BJ (cell line): Measurements from ENCODE around the gene CHI3L1. TPM values are rescaled to one million over a fixed set of nuclear protein-coding genes. Genes with fewer than 3 reads are reported as not detected.

Source experiments
- CTCF ChIA-PET: fragments of 350-600 bp; formaldehyde crosslinking; extraction: SDS; loops from one replicate; lab custom pipeline; 2021; ENCODE audit warnings: antibody characterized with exemption, inconsistent platforms; lab: Yijun Ruan, JAX
- POLR2A ChIA-PET: fragments of 300-600 bp; sonication (Branson Sonifier 250); formaldehyde crosslinking; extraction: SDS; loops from one replicate; lab custom pipeline; 2021; ENCODE audit warnings: antibody characterized with exemption; lab: Charles Lee
- DNase-seq: peaks from one replicate; pipeline ENCODE4 v3.0.0-alpha.2; 2011; ENCODE audit warnings: low read depth
- H3K27me3 ChIP-seq: 2 replicates; pipeline ENCODE4 v1.6.0; 2011; ENCODE audit warnings: low read length; ENCODE audit not compliant: control insufficient read depth, insufficient read depth
- H3K36me3 ChIP-seq: 2 replicates; pipeline ENCODE4 v1.5.1; 2011; ENCODE audit warnings: low read length; ENCODE audit not compliant: control insufficient read depth, insufficient read depth
- H3K4me3 ChIP-seq: 2 replicates; pipeline ENCODE4 v1.5.1; 2011; ENCODE audit warnings: low read depth, mild to moderate bottlenecking, control low read depth, low read length
- polyA plus RNA-seq: library from polyadenylated mRNA; depleted of rRNA; stranded (reverse); fragments of >200 nt; gene quantifications from 2 replicates; pipeline ENCODE4 v1.2.3, GENCODE V29; 2011
- TF ChIP-seq, protein P1 (sequence below): IDR thresholded peaks from 2 replicates; pipeline ENCODE4 v1.5.1; 2011; ENCODE audit warnings: low read depth, mild to moderate bottlenecking, control low read depth, inconsistent platforms, low read length, moderate library complexity; ENCODE audit not compliant: insufficient read depth

CHI3L1 gene
- polyA plus RNA-seq, 1 experiment = 0.20 TPM

DNA sequence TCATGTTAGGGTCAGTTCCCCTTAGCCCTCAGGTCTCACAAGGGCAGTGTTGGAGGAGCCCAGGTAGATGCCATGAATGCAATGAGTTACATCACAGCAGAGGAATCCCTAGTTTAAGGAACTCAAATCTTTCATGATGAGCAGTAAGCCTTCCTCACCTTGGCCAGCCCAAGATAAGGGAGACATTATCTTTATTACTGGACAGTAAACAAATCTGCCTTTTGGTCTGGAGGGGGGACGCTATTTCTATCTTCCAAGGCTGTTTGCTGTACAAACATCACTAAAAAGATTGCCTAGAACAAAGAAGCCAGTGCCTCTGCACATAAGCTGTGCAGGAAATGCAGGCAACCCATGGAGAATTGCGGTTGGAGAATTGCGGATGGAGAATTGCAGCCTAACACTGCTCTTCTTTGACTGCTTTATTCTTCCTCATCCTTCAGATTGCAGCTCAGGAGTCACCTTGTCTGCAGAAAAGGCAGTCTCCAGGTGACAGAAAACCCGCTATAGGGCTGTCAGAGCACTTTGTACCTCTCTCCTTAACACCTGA is 2.3 kb upstream of the CHI3L1 start:
- Histone ChIP-seq H3K36me3 (no peaks in the 10 kb centered on the region), H3K4me3 (no peak overlapping the region), H3K27me3 (peaks cover 1% of the 10 kb centered on the region; the same call in 1 of the 2 replicates)
- DNase-seq = no peak
- POLR2A ChIA-PET = no interaction called here
- TF ChIP-seq, protein P1, sequence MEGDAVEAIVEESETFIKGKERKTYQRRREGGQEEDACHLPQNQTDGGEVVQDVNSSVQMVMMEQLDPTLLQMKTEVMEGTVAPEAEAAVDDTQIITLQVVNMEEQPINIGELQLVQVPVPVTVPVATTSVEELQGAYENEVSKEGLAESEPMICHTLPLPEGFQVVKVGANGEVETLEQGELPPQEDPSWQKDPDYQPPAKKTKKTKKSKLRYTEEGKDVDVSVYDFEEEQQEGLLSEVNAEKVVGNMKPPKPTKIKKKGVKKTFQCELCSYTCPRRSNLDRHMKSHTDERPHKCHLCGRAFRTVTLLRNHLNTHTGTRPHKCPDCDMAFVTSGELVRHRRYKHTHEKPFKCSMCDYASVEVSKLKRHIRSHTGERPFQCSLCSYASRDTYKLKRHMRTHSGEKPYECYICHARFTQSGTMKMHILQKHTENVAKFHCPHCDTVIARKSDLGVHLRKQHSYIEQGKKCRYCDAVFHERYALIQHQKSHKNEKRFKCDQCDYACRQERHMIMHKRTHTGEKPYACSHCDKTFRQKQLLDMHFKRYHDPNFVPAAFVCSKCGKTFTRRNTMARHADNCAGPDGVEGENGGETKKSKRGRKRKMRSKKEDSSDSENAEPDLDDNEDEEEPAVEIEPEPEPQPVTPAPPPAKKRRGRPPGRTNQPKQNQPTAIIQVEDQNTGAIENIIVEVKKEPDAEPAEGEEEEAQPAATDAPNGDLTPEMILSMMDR = no peak
- CTCF ChIA-PET = interaction anchor here (1.5 to 9.3 kb wide), 2 partner anchors 10 to 16 kb away, joined by 5 to 60 read pairs; no protein-coding TSS in a partner anchor

DNA sequence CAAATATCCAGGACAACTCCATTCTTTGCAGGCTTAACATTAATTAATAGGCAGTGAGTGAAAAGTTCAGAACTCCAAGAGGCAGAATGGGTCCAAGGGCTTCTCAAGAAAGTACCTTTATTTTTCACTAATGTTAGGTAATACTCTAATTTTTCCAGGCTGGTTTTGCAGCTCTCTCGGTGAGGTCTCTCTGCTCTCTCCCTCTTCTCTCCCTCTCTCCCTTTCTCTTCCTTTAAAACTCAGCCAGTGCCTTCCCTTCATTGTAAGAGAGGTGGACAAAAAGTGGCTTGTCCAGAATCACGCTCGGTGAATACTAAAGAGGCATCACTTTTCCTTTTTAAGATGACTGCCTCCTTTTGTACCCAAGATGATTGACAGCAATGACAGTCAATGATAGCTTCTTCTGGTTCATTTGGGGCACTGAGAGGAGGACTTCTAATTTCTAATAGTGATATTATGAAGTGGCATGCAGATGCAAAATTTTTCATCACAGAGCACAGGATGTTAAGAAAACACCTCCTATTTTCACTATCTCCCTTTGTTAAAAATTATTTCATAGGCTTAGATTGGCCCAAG is 1.3 kb upstream of the CHI3L1 start:
- ChIA-PET POLR2A (interaction anchor here (0.7 kb wide), 1 partner anchor 8 kb away, joined by 8 read pairs; no protein-coding TSS in a partner anchor), CTCF (interaction anchor here (0.7 to 9.3 kb wide), 4 partner anchors 9 to 151 kb away, joined by 4 to 60 read pairs (median 6); no protein-coding TSS in a partner anchor)
- TF ChIP-seq, protein P1 = no peak
- no peak for DNase-seq
- no peaks in the 10 kb centered on the region for H3K36me3 ChIP-seq
- H3K4me3 ChIP-seq = no peak overlapping the region
- peaks cover 3% of the 10 kb centered on the region; the same call in 1 of the 2 replicates for H3K27me3 ChIP-seq

DNA sequence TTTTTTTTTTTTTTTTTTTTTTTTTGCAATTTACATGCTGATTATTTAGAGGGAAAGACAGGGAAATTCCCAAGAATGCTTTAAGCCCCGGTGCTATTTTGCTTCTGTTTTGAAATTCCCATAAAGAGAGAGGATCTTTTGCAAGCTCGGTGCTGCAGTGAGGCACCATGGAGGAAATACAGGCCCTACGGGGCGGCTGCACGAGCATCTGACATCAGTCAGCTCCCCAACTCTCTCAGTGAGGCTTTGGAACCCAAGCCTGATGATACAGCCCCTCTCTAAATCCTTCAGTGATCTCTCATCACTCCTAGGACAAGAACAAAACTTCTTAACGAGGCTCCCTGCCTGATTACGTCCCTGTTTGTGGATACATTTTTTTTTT is 791 bp upstream of the CHI3L1 start:
- POLR2A ChIA-PET = interaction anchor here (0.7 kb wide), 1 partner anchor 8 kb away, joined by 8 read pairs; no protein-coding TSS in a partner anchor
- TF ChIP-seq, protein P1 = no peak

DNA sequence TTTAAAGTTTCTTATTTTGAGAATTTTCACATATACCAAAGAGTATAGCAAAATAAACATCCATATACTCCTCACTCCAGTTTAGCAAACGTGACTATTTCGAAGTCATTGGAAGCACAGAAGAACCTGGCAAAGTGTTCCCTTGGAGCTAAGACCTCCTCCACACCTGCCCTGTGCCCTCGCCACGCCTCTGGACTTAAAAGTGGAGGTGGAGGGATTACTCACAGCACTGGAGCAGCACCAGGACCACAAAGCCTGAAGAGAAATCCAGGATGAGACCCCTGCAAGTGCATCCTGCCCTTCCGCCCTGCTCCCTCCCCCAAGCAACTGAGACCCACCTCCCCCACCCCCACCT is 436 bp downstream of the CHI3L1 start:
- ChIA-PET POLR2A (no interaction called here), CTCF (interaction anchor here (1.3 to 9.3 kb wide), 3 partner anchors 10 to 17 kb away, joined by 3 to 60 read pairs (median 10); partner anchors contain the start of gene MYBPH)
- TF ChIP-seq, protein P1 = no peak
- no peak for DNase-seq
- peaks cover 3% of the 10 kb centered on the region; the same call in 1 of the 2 replicates for H3K27me3 ChIP-seq
- H3K36me3 ChIP-seq = no peaks in the 10 kb centered on the region
- H3K4me3 ChIP-seq = no peak overlapping the region

More for the DNA sequence above, 791 bp upstream of the CHI3L1 start:
- CTCF ChIA-PET = interaction anchor here (0.7 to 9.3 kb wide), 3 partner anchors 15 to 151 kb away, joined by 4 to 60 read pairs (median 8); no protein-coding TSS in a partner anchor
- Histone ChIP-seq H3K4me3 (no peak overlapping the region), H3K27me3 (peaks cover 3% of the 10 kb centered on the region; the same call in 1 of the 2 replicates), H3K36me3 (no peaks in the 10 kb centered on the region)
- no peak for DNase-seq

DNA sequence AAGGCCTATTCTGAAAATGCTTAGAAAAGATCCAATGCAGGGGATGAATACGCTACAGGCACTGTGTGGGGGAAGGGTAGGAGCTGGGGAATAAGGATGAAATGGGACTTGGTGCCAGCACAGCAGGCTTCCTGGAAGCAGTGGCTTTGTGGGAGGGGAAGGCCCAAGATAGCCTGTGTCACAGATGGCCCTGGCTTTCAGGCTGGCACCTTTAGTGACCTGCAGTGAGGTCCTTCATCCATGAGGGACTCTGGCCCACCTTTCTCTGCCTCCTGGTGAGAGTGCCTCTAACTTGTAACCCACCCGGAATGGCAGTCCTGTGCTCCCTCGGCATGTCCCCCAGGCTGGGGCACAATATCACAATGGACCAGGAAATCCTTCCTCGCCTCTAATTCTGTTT is 919 bp downstream of the CHI3L1 start:
- no peak overlapping the region for H3K4me3 ChIP-seq
- H3K27me3 ChIP-seq = peaks cover 3% of the 10 kb centered on the region; the same call in 1 of the 2 replicates
- CTCF ChIA-PET = interaction anchor here (1.3 to 9.3 kb wide), 4 partner anchors 9 to 31 kb away, joined by 3 to 60 read pairs (median 8); partner anchors contain the start of gene MYBPH
- H3K36me3 ChIP-seq = no peaks in the 10 kb centered on the region
- no peak for DNase-seq
- TF ChIP-seq, protein P1 = no peak
- POLR2A ChIA-PET = no interaction called here
